Neuronal stem cell (in vitro differentiated cells): ENCODE data around the gene GRB14.

Source experiments
- DNase-seq: peaks from one replicate; pipeline ENCODE4 v3.0.0-alpha.2; 2013; ENCODE audit warnings: low spot score
- H2AFZ ChIP-seq: one replicate; pipeline ENCODE4 v1.6.1; 2013; ENCODE audit warnings: mild to moderate bottlenecking, low read length, inconsistent platforms
- H2AK5ac ChIP-seq: 2 replicates; pipeline ENCODE4 v1.6.1; 2013; ENCODE audit warnings: low read depth, mild to moderate bottlenecking, inconsistent platforms, low read length, moderate library complexity, mixed read lengths
- H2BK120ac ChIP-seq: 2 replicates; pipeline ENCODE4 v1.6.1; 2013; ENCODE audit warnings: low read depth, mild to moderate bottlenecking, inconsistent platforms, low read length, moderate library complexity, mixed read lengths
- H2BK12ac ChIP-seq: one replicate; pipeline ENCODE4 v1.6.1; 2013; ENCODE audit warnings: low read length, inconsistent platforms
- H2BK15ac ChIP-seq: 2 replicates; pipeline ENCODE4 v1.6.1; 2013; ENCODE audit warnings: mild to moderate bottlenecking, low read length, inconsistent platforms, mixed read lengths
- H2BK5ac ChIP-seq: one replicate; pipeline ENCODE4 v1.6.1; 2013; ENCODE audit warnings: inconsistent platforms, mild to moderate bottlenecking, low read length, moderate library complexity
- H3K14ac ChIP-seq: one replicate; pipeline ENCODE4 v1.6.1; 2013; ENCODE audit warnings: low read length, inconsistent platforms
- H3K18ac ChIP-seq: 2 replicates; pipeline ENCODE4 v1.6.1; 2013; ENCODE audit warnings: low read length, inconsistent platforms
- H3K23ac ChIP-seq: 2 replicates; pipeline ENCODE4 v1.6.1; 2013; ENCODE audit warnings: low read depth, mild to moderate bottlenecking, mixed read lengths, low read length, inconsistent platforms; ENCODE audit not compliant: poor library complexity
- H3K27ac ChIP-seq: replicated peaks from 3 replicates; pipeline ENCODE4 v1.5.1; 2013; ENCODE audit warnings: low read length, inconsistent platforms
- H3K27me3 ChIP-seq, 3 experiments: 2 replicates each; pipeline ENCODE4 v1.6.1; 2013; ENCODE audit warnings: low read length in 3 of 3, mild to moderate bottlenecking in 2 of 3, inconsistent platforms in 1 of 3, low read depth in 1 of 3, mixed read lengths in 1 of 3, moderate library complexity in 1 of 3; ENCODE audit not compliant: control insufficient read depth in 3 of 3, insufficient read depth in 3 of 3
- H3K36me3 ChIP-seq, 2 donors: replicated peaks in 1 of 2; 2 replicates each; pipeline ENCODE4 v1.6.1; 2013; ENCODE audit warnings: low read length in 2 of 2; ENCODE audit not compliant: control insufficient read depth in 2 of 2, insufficient read depth in 2 of 2
- H3K4ac ChIP-seq: 2 replicates; pipeline ENCODE4 v1.6.1; 2013; ENCODE audit warnings: inconsistent platforms, mild to moderate bottlenecking, low read length, moderate library complexity
- H3K4me1 ChIP-seq, 2 donors: 1 replicate in 1 of 2; 2 replicates in 1 of 2; pipeline ENCODE4 v1.6.1; 2013; ENCODE audit warnings: low read length in 2 of 2, low read depth in 1 of 2; ENCODE audit not compliant: control insufficient read depth in 2 of 2, insufficient read depth in 1 of 2
- H3K4me2 ChIP-seq: one replicate; pipeline ENCODE4 v1.6.1; 2013; ENCODE audit warnings: mild to moderate bottlenecking, low read length, inconsistent platforms; ENCODE audit not compliant: insufficient read depth, poor library complexity, severe bottlenecking
- H3K4me3 ChIP-seq, 2 donors: 2 replicates each; pipeline ENCODE4 v1.5.1; 2013; ENCODE audit warnings: low read length in 2 of 2, mild to moderate bottlenecking in 2 of 2, inconsistent platforms in 1 of 2, moderate library complexity in 1 of 2
- H3K79me1 ChIP-seq: one replicate; pipeline ENCODE4 v1.6.1; 2013; ENCODE audit warnings: low read depth, mild to moderate bottlenecking, inconsistent platforms, low read length, moderate library complexity
- H3K9ac ChIP-seq: one replicate; pipeline ENCODE4 v1.6.1; 2013; ENCODE audit warnings: mild to moderate bottlenecking, low read depth, low read length, inconsistent platforms; ENCODE audit not compliant: poor library complexity
- H3K9me3 ChIP-seq, 2 donors: replicated peaks in 1 of 2; 2 replicates each; pipeline versions ENCODE3 to v1.6.1; 2013; ENCODE audit warnings: low read length in 2 of 2, mild to moderate bottlenecking in 2 of 2, inconsistent platforms in 1 of 2, low read depth in 1 of 2, mixed read lengths in 1 of 2, moderate library complexity in 1 of 2; ENCODE audit not compliant: control insufficient read depth in 2 of 2, insufficient read depth in 1 of 2
- H4K8ac ChIP-seq: one replicate; pipeline ENCODE4 v1.6.1; 2013; ENCODE audit warnings: low read depth, mild to moderate bottlenecking, inconsistent platforms, low read length, moderate library complexity
- H4K91ac ChIP-seq: one replicate; pipeline ENCODE4 v1.6.1; 2013; ENCODE audit warnings: low read length, low read depth, mild to moderate bottlenecking, inconsistent platforms; ENCODE audit not compliant: poor library complexity
- WGBS, 2 donors: extraction: QIAGEN DNeasy Blood & Tissue Kit; methylation state at CpG; one replicate each; pipeline ENCODE4 v1.1.7; 2013; ENCODE audit warnings: missing lambda C conversion rate in 2 of 2, mixed read lengths in 1 of 2; ENCODE audit not compliant: insufficient read length in 2 of 2, insufficient replicate concordance in 1 of 2; ENCODE audit errors: extremely low coverage in 2 of 2; 5-methylcytosine and 5-hydroxymethylcytosine counted together

Gene GRB14

GRCh38 chr2:164485541-164485940, 135.7 kb downstream of the GRB14 start:
- Histone ChIP-seq H2BK5ac (no peak overlapping the region), H3K9ac (no peak overlapping the region)
- no CpG with 5 or more reads among the region's 1 CpG for WGBS, 2 donors

DNA sequence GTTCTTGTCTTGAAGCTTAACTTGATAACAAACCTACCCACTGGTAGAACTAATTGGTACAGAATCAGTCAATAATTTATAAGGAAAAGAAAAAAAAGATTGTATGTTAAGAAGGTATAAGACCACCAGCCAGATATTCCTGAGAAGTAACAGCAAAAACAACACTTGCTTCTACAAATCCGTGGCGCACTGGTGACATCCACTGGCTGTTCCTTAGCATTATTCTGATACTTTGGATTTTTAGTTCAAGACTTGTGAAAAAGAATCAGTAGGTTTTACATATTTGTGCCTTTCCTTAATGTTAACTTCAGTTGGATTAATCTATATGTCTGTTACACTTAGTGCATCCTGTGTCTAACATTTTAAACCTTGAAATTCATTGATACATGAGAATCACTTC, 141.8 kb downstream of the GRB14 start:
- Histone ChIP-seq H4K8ac (no peak overlapping the region), H2AK5ac (no peak overlapping the region), H2BK120ac (no peak overlapping the region), H3K14ac (no peak overlapping the region), H3K36me3 (no peaks in the 10 kb centered on the region), H3K9ac (no peak overlapping the region), H3K23ac (no peak overlapping the region), H3K9me3 (no peaks in the 10 kb centered on the region), H2BK12ac (no peak overlapping the region), H3K27me3 (no peaks in the 10 kb centered on the region), H3K18ac (no peak overlapping the region), H3K27ac (no peak overlapping the region), H3K4me3 (no peak overlapping the region), H2AFZ (no peak overlapping the region), H3K79me1 (no peaks in the 10 kb centered on the region), H2BK5ac (no peak overlapping the region), H2BK15ac (no peak overlapping the region), H3K4me2 (no peak overlapping the region), H4K91ac (no peak overlapping the region), H3K4me1 (no peaks in the 10 kb centered on the region), H3K4ac (no peak overlapping the region)
- DNase-seq: peak; percentile 53
- no CpG with 5 or more reads among the region's 2 CpGs for WGBS, 2 donors

More at GRCh38 chr2:164485541-164485940, 135.7 kb downstream of the GRB14 start:
- no peak for DNase-seq
- Histone ChIP-seq H3K79me1 (no peaks in the 10 kb centered on the region), H4K8ac (no peak overlapping the region), H3K9me3 (no peaks in the 10 kb centered on the region), H3K36me3 (no peaks in the 10 kb centered on the region), H2BK12ac (no peak overlapping the region), H2AFZ (no peak overlapping the region), H3K4me1 (no peaks in the 10 kb centered on the region), H3K14ac (no peak overlapping the region), H4K91ac (no peak overlapping the region), H2BK15ac (no peak overlapping the region), H2AK5ac (no peak overlapping the region), H3K23ac (no peak overlapping the region), H3K18ac (no peak overlapping the region), H2BK120ac (no peak overlapping the region), H3K4ac (no peak overlapping the region), H3K27ac (no peak overlapping the region), H3K4me2 (no peak overlapping the region), H3K27me3 (no peaks in the 10 kb centered on the region), H3K4me3 (no peak overlapping the region)

GRCh38 chr2:164478205-164478604, 143.1 kb downstream of the GRB14 start:
- H3K14ac ChIP-seq: no peak overlapping the region
- no peak overlapping the region for H2AK5ac ChIP-seq
- H3K36me3 ChIP-seq: no peaks in the 10 kb centered on the region
- H4K91ac ChIP-seq: no peak overlapping the region
- H3K23ac ChIP-seq: no peak overlapping the region
- H3K18ac ChIP-seq: no peak overlapping the region
- H3K79me1 ChIP-seq: no peaks in the 10 kb centered on the region
- no peak overlapping the region for H3K27ac ChIP-seq
- no peak overlapping the region for H3K4me2 ChIP-seq
- no peak overlapping the region for H2BK15ac ChIP-seq
- no CpG with 5 or more reads among the region's 2 CpGs for WGBS, 2 donors
- no peak for DNase-seq
- no peak overlapping the region for H2BK12ac ChIP-seq
- no peak overlapping the region for H2BK5ac ChIP-seq
- no peaks in the 10 kb centered on the region for H3K27me3 ChIP-seq
- no peak overlapping the region for H3K4ac ChIP-seq
- no peak overlapping the region for H4K8ac ChIP-seq
- no peak overlapping the region for H3K4me3 ChIP-seq
- H3K4me1 ChIP-seq: no peaks in the 10 kb centered on the region
- H3K9me3 ChIP-seq: no peaks in the 10 kb centered on the region
- no peak overlapping the region for H3K9ac ChIP-seq
- H2AFZ ChIP-seq: no peak overlapping the region
- no peak overlapping the region for H2BK120ac ChIP-seq

DNA sequence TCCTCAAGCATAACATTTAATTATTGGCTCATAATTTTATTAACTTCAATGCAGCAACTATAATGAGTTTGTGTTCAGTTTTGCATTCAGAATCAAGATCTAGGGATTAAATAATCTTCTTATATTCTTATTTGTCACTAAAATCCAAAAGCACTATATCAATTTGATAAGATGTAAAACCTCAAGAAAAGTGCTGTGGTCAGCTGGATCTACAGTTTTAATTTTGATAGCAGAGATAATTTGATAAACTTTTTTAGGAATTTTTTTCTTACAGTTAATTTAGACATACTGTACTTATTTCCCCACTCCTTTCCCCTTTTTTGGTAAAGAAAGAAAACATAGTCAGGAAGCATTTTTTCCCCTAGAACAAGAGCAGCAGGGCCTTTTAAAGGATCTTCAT, 146.4 kb downstream of the GRB14 start:
- no peak overlapping the region for H3K4ac ChIP-seq
- H3K9me3 ChIP-seq: no peaks in the 10 kb centered on the region
- DNase-seq: no peak
- H2AFZ ChIP-seq: no peak overlapping the region
- H2BK12ac ChIP-seq: no peak overlapping the region
- H3K23ac ChIP-seq: no peak overlapping the region
- H4K8ac ChIP-seq: no peak overlapping the region
- no peak overlapping the region for H3K27ac ChIP-seq
- no peak overlapping the region for H2BK120ac ChIP-seq
- no peaks in the 10 kb centered on the region for H3K4me1 ChIP-seq
- no peak overlapping the region for H3K9ac ChIP-seq
- H2BK15ac ChIP-seq: no peak overlapping the region
- no peak overlapping the region for H4K91ac ChIP-seq
- H3K18ac ChIP-seq: no peak overlapping the region
- H3K4me2 ChIP-seq: no peak overlapping the region
- no peaks in the 10 kb centered on the region for H3K36me3 ChIP-seq
- no peaks in the 10 kb centered on the region for H3K27me3 ChIP-seq
- H3K79me1 ChIP-seq: no peaks in the 10 kb centered on the region
- H3K14ac ChIP-seq: no peak overlapping the region
- H2BK5ac ChIP-seq: no peak overlapping the region
- H2AK5ac ChIP-seq: no peak overlapping the region
- no peak overlapping the region for H3K4me3 ChIP-seq
